ENCODE results near the gene EGFLAM. TPM values are rescaled to one million over a fixed set of nuclear protein-coding genes. Genes with fewer than 3 reads are reported as not detected.
A peak's percentile ranks its signal among the peaks of the same experiment; 100 is the strongest.

EGFLAM gene
- total and polyA plus RNA-seq, 2 experiments from 2014 or later: 0.24 to 1.9 TPM

GRCh38 chr5:38473008-38473407 is 214.6 kb downstream of the EGFLAM start (continued):
- TF ChIP-seq ETS1 (IDR thresholded peaks at IDR 0.05): no peak
- TF ChIP-seq NANOG (IDR thresholded peaks at IDR 0.05; ENCODE audit: borderline replicate concordance): no peak
- no peak for TF ChIP-seq STAT1 (IDR thresholded peaks at IDR 0.05; ENCODE audit: unreplicated experiment)

DNA sequence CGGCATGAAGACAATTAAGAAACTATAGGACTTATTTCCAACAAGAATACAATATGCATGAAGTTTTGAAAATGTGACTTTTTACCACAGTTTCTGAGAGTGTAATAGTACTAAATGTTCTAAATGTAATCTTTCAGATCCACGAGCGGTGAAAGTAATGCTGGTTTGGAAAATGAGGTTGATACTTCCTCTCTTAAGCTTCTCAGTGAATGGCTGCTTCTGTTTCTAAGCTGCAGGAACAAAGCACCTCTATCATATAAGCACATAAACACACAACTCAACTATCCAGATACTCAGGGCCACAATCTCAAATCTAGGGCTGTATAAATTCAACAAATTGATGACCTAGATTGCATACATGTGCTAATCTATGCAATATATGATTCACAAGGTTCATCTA is 219.8 kb downstream of the EGFLAM start:
- H3K4me1 Mint-ChIP-seq: peaks cover 1% of the 10 kb centered on the region; the same call in 2 of the 3 replicates
- no peak overlapping the region for H2AFZ ChIP-seq
- H3K36me3 Mint-ChIP-seq (ENCODE audit: low read depth): no peaks in the 10 kb centered on the region
- DNase-seq (ENCODE audit: low spot score): no peak
- H3K27ac ChIP-seq (ENCODE audit: low read depth): no peak overlapping the region
- no peak overlapping the region for H3K4me3 Mint-ChIP-seq
- H3K9me3 Mint-ChIP-seq: no peaks in the 10 kb centered on the region
- no peaks in the 10 kb centered on the region for H3F3A ChIP-seq (replicated peaks; ENCODE audit: low read depth)
- no peak overlapping the region for H3K4me3 ChIP-seq
- H3K27me3 Mint-ChIP-seq (ENCODE audit: insufficient read depth, low read depth, poor library complexity): no peaks in the 10 kb centered on the region
- no peaks in the 10 kb centered on the region for H3K27me3 ChIP-seq (ENCODE audit: insufficient read depth)
- H3K4me1 ChIP-seq (ENCODE audit: insufficient read depth): no peaks in the 10 kb centered on the region
- H3K9me2 ChIP-seq (ENCODE audit: insufficient read depth): no peaks in the 10 kb centered on the region
- no peak overlapping the region for H3K4me2 ChIP-seq
- H3K36me3 ChIP-seq (ENCODE audit: insufficient read depth): no peaks in the 10 kb centered on the region
- H3K27ac Mint-ChIP-seq: peak overlapping the region; percentile 66; the same call in 1 of the 2 replicates
- no peaks in the 10 kb centered on the region for H3K79me2 ChIP-seq (replicated peaks; ENCODE audit: insufficient read depth)
- H4K20me1 ChIP-seq (replicated peaks; ENCODE audit: insufficient read depth): no peaks in the 10 kb centered on the region
- no peak for ATAC-seq
- TF ChIP-seq ETS1 (IDR thresholded peaks at IDR 0.05): no peak
- TF ChIP-seq ZNF331 (CRISPR knock-in tag; IDR thresholded peaks at IDR 0.05; ENCODE audit: low read depth): no peak
- no peak for TF ChIP-seq CREB1 (CRISPR knock-in tag; IDR thresholded peaks at IDR 0.05; ENCODE audit: low read depth)
- TF ChIP-seq REST (IDR thresholded peaks at IDR 0.05; ENCODE audit: unreplicated experiment): no peak
- no peak for TF ChIP-seq EZH2phosphoT487 (IDR thresholded peaks at IDR 0.05; ENCODE audit: unreplicated experiment)
- TF ChIP-seq ZNF462 (CRISPR knock-in tag; IDR thresholded peaks at IDR 0.05): no peak
- no peak for TF ChIP-seq CTCF (conservative IDR thresholded peaks at IDR 0.05; ENCODE audit: low read depth in 2 of 2)
- TF ChIP-seq NANOG (IDR thresholded peaks at IDR 0.05; ENCODE audit: borderline replicate concordance): no peak
- no peak for TF ChIP-seq JUNB (IDR thresholded peaks at IDR 0.05; ENCODE audit: unreplicated experiment)
- no peak for TF ChIP-seq STAT1 (IDR thresholded peaks at IDR 0.05; ENCODE audit: unreplicated experiment)
- TF ChIP-seq EZH2 (IDR thresholded peaks at IDR 0.05; ENCODE audit: low read depth, unreplicated experiment): no peak

Measured in GM23338 (cell line).